ENCODE results near the gene PTCH1. TPM values are rescaled to one million over a fixed set of nuclear protein-coding genes. Genes with fewer than 3 reads are reported as not detected.

Gene PTCH1
- total and polyA plus RNA-seq, 4 donors, result 1.2 to 5.0 (median 2.1) TPM

GRCh38 chr9:95499847-95500246, 16.9 kb downstream of the PTCH1 start:
- H3K27me3 ChIP-seq (ENCODE audit: control insufficient read depth in 4 of 4, insufficient read depth in 4 of 4, low read length in 3 of 4), result no peaks in the 10 kb centered on the region
- 78% methylated on average over 9 of the region's 9 CpGs for WGBS
- H3K9ac ChIP-seq (ENCODE audit: low read depth in 1 of 2, low read length in 2 of 2), result no peak overlapping the region
- H3K27ac ChIP-seq (ENCODE audit: low read depth in 1 of 2, low read length in 2 of 2), result no peak overlapping the region
- no peaks in the 10 kb centered on the region for H3K9me3 ChIP-seq (ENCODE audit: control insufficient read depth in 4 of 4, low read length in 3 of 4)
- peaks cover 0 to 4% (median 0%) of the 10 kb centered on the region in 4 donors for H3K4me1 ChIP-seq (ENCODE audit: control insufficient read depth in 4 of 4, insufficient read depth in 4 of 4, low read length in 3 of 4)
- TF ChIP-seq MAX (IDR thresholded peaks at IDR 0.05) (no peak), RAD21 (IDR thresholded peaks at IDR 0.05) (no peak), ATF3 (IDR thresholded peaks at IDR 0.05) (no peak), ZBTB33 (IDR thresholded peaks at IDR 0.05) (no peak), SP1 (IDR thresholded peaks at IDR 0.05) (no peak), TAF1 (conservative IDR thresholded peaks at IDR 0.05) (no peak), GABPA (IDR thresholded peaks at IDR 0.05 in 1 of 2, conservative IDR thresholded peaks at IDR 0.05 in 1 of 2) (no peak), FOXA1 (IDR thresholded peaks at IDR 0.05) (no peak), HNF4G (IDR thresholded peaks at IDR 0.05) (no peak), HNF4A (conservative IDR thresholded peaks at IDR 0.05) (no peak), JUND (IDR thresholded peaks at IDR 0.05) (no peak), EGR1 (IDR thresholded peaks at IDR 0.05; ENCODE audit: low read depth in 2 of 2) (no peak), YY1 (IDR thresholded peaks at IDR 0.05) (no peak), FOXA2 (IDR thresholded peaks at IDR 0.05) (no peak), CTCF (IDR thresholded peaks at IDR 0.05; ENCODE audit: low read depth, low read length, missing input control) (no peak), NR2F2 (IDR thresholded peaks at IDR 0.05) (no peak)
- TF ChIP-seq, protein P1, sequence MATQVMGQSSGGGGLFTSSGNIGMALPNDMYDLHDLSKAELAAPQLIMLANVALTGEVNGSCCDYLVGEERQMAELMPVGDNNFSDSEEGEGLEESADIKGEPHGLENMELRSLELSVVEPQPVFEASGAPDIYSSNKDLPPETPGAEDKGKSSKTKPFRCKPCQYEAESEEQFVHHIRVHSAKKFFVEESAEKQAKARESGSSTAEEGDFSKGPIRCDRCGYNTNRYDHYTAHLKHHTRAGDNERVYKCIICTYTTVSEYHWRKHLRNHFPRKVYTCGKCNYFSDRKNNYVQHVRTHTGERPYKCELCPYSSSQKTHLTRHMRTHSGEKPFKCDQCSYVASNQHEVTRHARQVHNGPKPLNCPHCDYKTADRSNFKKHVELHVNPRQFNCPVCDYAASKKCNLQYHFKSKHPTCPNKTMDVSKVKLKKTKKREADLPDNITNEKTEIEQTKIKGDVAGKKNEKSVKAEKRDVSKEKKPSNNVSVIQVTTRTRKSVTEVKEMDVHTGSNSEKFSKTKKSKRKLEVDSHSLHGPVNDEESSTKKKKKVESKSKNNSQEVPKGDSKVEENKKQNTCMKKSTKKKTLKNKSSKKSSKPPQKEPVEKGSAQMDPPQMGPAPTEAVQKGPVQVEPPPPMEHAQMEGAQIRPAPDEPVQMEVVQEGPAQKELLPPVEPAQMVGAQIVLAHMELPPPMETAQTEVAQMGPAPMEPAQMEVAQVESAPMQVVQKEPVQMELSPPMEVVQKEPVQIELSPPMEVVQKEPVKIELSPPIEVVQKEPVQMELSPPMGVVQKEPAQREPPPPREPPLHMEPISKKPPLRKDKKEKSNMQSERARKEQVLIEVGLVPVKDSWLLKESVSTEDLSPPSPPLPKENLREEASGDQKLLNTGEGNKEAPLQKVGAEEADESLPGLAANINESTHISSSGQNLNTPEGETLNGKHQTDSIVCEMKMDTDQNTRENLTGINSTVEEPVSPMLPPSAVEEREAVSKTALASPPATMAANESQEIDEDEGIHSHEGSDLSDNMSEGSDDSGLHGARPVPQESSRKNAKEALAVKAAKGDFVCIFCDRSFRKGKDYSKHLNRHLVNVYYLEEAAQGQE (IDR thresholded peaks at IDR 0.05), result no peak
- H3K36me3 ChIP-seq (ENCODE audit: control insufficient read depth in 4 of 4, insufficient read depth in 3 of 4, low read depth in 1 of 4, low read length in 3 of 4), result no peaks in the 10 kb centered on the region
- no peak for DNase-seq (ENCODE audit: low spot score)
- no peak overlapping the region for H3K4me3 ChIP-seq (ENCODE audit: low read depth in 1 of 3, low read length in 3 of 3)
